HepG2 (cell line): ENCODE measurements around the gene ABHD4. TPM values are rescaled to one million over a fixed set of nuclear protein-coding genes. Genes with fewer than 3 reads are reported as not detected.

Source experiments
- ATAD3A ChIP-seq: sonication (generic); formaldehyde crosslinking; IDR thresholded peaks from 2 replicates; pipeline ENCODE4 v1.4.0; 2020; ENCODE audit warnings: missing genetic modification reagents
- ATF5 ChIP-seq: sonication (generic); formaldehyde crosslinking; IDR thresholded peaks from 2 replicates; pipeline ENCODE4 v1.4.0; 2020; ENCODE audit warnings: mild to moderate bottlenecking, low read depth, missing genetic modification reagents
- CREB1 ChIP-seq, 2 experiments: fragments of 450-650 bp in 1 of 2; IDR thresholded peaks; 2 replicates each; pipeline ENCODE4 v1.6.1; 2016 to 2017; ENCODE audit warnings: control low read depth in 1 of 2, mild to moderate bottlenecking in 1 of 2, missing compliant biosample characterization in 1 of 2, missing genetic modification characterization in 1 of 2
- GABPB1 ChIP-seq: IDR thresholded peaks from 2 replicates; pipeline ENCODE4 v1.6.1; 2016; ENCODE audit warnings: mild to moderate bottlenecking, missing genetic modification reagents, moderate library complexity, missing compliant biosample characterization
- GATA4 ChIP-seq: sonication (generic); IDR thresholded peaks from 2 replicates; pipeline ENCODE4 v1.6.1; 2016; ENCODE audit warnings: antibody characterized with exemption, low read depth, borderline replicate concordance
- MYNN ChIP-seq: sonication (generic); formaldehyde crosslinking; IDR thresholded peaks from 2 replicates; pipeline ENCODE4 v1.4.0; 2020; ENCODE audit warnings: mild to moderate bottlenecking, low read depth, missing genetic modification reagents
- NFKB2 ChIP-seq: sonication (generic); formaldehyde crosslinking; IDR thresholded peaks from 2 replicates; pipeline ENCODE4 v1.4.0; 2020; ENCODE audit warnings: missing genetic modification reagents, borderline replicate concordance
- NONO ChIP-seq, 2 experiments: fragments of 450-650 bp in 1 of 2; sonication (generic) in 1 of 2; formaldehyde crosslinking in 1 of 2; IDR thresholded peaks in 1 of 2; conservative IDR thresholded peaks in 1 of 2; 2 replicates each; pipeline versions ENCODE4 v1.6.1 to v1.8.0; 2017 to 2022; ENCODE audit warnings: mild to moderate bottlenecking in 1 of 2, missing genetic modification reagents in 1 of 2, moderate library complexity in 1 of 2
- PITX1 ChIP-seq: sonication (generic); formaldehyde crosslinking; IDR thresholded peaks from 2 replicates; pipeline ENCODE4 v1.5.1; 2020; ENCODE audit warnings: mild to moderate bottlenecking, missing genetic modification reagents
- SAP130 ChIP-seq: IDR thresholded peaks from 2 replicates; pipeline ENCODE4 v1.6.1; 2016; ENCODE audit warnings: low read depth
- SMAD1 ChIP-seq: sonication (generic); formaldehyde crosslinking; IDR thresholded peaks from 2 replicates; pipeline ENCODE4 v1.4.0; 2020; ENCODE audit warnings: missing genetic modification reagents, low read depth, mild to moderate bottlenecking, borderline replicate concordance
- TRAFD1 ChIP-seq: sonication (generic); formaldehyde crosslinking; IDR thresholded peaks from 2 replicates; pipeline ENCODE4 v1.5.1; 2020; ENCODE audit warnings: missing genetic modification reagents, mild to moderate bottlenecking, borderline replicate concordance
- ZBTB38 ChIP-seq: sonication (generic); formaldehyde crosslinking; IDR thresholded peaks from 2 replicates; pipeline ENCODE4 v1.5.1; 2020; ENCODE audit warnings: mild to moderate bottlenecking, missing genetic modification reagents
- ZNF362 ChIP-seq: sonication (generic); formaldehyde crosslinking; IDR thresholded peaks from 2 replicates; pipeline ENCODE4 v1.4.0; 2020; ENCODE audit warnings: missing genetic modification reagents, mild to moderate bottlenecking, borderline replicate concordance
- ZNF383 ChIP-seq: sonication (generic); formaldehyde crosslinking; IDR thresholded peaks from 2 replicates; pipeline ENCODE4 v1.4.0; 2020; ENCODE audit warnings: missing genetic modification reagents, mild to moderate bottlenecking, borderline replicate concordance
- ZNF644 ChIP-seq: IDR thresholded peaks from 2 replicates; pipeline ENCODE4 v1.6.1; 2016; ENCODE audit warnings: low read depth
- ZNF674 ChIP-seq: sonication (generic); formaldehyde crosslinking; IDR thresholded peaks from 2 replicates; pipeline ENCODE4 v1.5.0; 2020; ENCODE audit warnings: low read depth, mild to moderate bottlenecking, missing genetic modification reagents
- ZNF768 ChIP-seq: sonication (generic); formaldehyde crosslinking; IDR thresholded peaks from 2 replicates; pipeline ENCODE4 v1.4.0; 2020; ENCODE audit warnings: missing genetic modification reagents
- polyA plus RNA-seq, 8 experiments: library from polyadenylated mRNA; depleted of rRNA in 3 of 8; stranded (reverse) in 7 of 8; unstranded in 1 of 8; fragments of >200 nt; fragmentation: Illumina TruSeq in 4 of 8; extraction: Trizol in 4 of 8; gene quantifications; 2 replicates each; pipeline versions ENCODE4 v1.2.1 to v1.2.3, GENCODE V29; 2011 to 2016; ENCODE audit warnings: low read depth in 4 of 8, missing spikeins in 1 of 8, mixed read lengths in 1 of 8; ENCODE audit not compliant: insufficient read depth in 1 of 8
- total RNA-seq, 5 experiments: library from RNA; depleted of rRNA; stranded (reverse); fragments of >200 nt; fragmentation: Illumina TruSeq; extraction: Trizol; gene quantifications; 2 replicates each; pipeline ENCODE4 v1.2.3, GENCODE V29; 2016; ENCODE audit warnings: low read depth in 1 of 5
- TF ChIP-seq, protein P1 (sequence below): sonication (generic); formaldehyde crosslinking; IDR thresholded peaks from 2 replicates; pipeline ENCODE4 v1.4.0; 2020; ENCODE audit warnings: low read depth, mild to moderate bottlenecking, missing genetic modification reagents
- TF ChIP-seq, protein P2 (sequence below): sonication (generic); formaldehyde crosslinking; IDR thresholded peaks from 2 replicates; pipeline ENCODE4 v1.5.0; 2020; ENCODE audit warnings: missing genetic modification reagents

ABHD4 gene
- total and polyA plus RNA-seq, 2 of the 13 experiments (the other 11 are each of a cell fraction or from before 2014, with no cell fraction given), result 16.1 to 47.5 TPM

GRCh38 chr14:22556021-22556989 lies 41.8 kb upstream of the ABHD4 start (continued):
- TF ChIP-seq ZNF768 (peak; percentile 37; the same call in 1 of the 2 replicates), TRAFD1 (CRISPR knock-in tag) (peak; percentile 73; the same call in 1 of the 2 replicates), ZNF644 (CRISPR knock-in tag) (no peak), ZBTB38 (CRISPR knock-in tag) (0 out of 2 replicates have a peak, but pooled peaks have one; percentile 17), NFKB2 (peak; percentile 19; the same call in 1 of the 2 replicates), GABPB1 (CRISPR knock-in tag) (peak; percentile 35; the same call in 1 of the 2 replicates), SMAD1 (CRISPR knock-in tag) (0 out of 2 replicates have a peak, but pooled peaks have one; percentile 30), ZNF674 (CRISPR knock-in tag) (0 out of 2 replicates have a peak, but pooled peaks have one; percentile 10), SAP130 (CRISPR knock-in tag) (peak; percentile 26; the same call in 1 of the 2 replicates), NONO (IDR thresholded peaks at IDR 0.05) (no peak), NONO (CRISPR knock-in tag; conservative IDR thresholded peaks at IDR 0.05) (0 out of 2 replicates have a peak, but pooled peaks have one; percentile 27), ZNF362 (CRISPR knock-in tag) (0 out of 2 replicates have a peak, but pooled peaks have one; percentile 21), GATA4 (peak; percentile 36; the same call in 1 of the 2 replicates), ZNF383 (CRISPR knock-in tag) (peak; percentile 86; the same call in 1 of the 2 replicates), CREB1 (IDR thresholded peaks at IDR 0.05) (peak; percentile 98), CREB1 (CRISPR knock-in tag; IDR thresholded peaks at IDR 0.05) (no peak), PITX1 (CRISPR knock-in tag) (peak; percentile 13; the same call in 1 of the 2 replicates), ATAD3A (CRISPR knock-in tag) (peak; percentile 53; the same call in 1 of the 2 replicates), ATF5 (CRISPR knock-in tag) (no peak), MYNN (CRISPR knock-in tag) (no peak)
- TF ChIP-seq, protein P1, sequence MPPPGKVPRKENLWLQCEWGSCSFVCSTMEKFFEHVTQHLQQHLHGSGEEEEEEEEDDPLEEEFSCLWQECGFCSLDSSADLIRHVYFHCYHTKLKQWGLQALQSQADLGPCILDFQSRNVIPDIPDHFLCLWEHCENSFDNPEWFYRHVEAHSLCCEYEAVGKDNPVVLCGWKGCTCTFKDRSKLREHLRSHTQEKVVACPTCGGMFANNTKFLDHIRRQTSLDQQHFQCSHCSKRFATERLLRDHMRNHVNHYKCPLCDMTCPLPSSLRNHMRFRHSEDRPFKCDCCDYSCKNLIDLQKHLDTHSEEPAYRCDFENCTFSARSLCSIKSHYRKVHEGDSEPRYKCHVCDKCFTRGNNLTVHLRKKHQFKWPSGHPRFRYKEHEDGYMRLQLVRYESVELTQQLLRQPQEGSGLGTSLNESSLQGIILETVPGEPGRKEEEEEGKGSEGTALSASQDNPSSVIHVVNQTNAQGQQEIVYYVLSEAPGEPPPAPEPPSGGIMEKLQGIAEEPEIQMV (CRISPR knock-in tag), result 0 out of 2 replicates have a peak, but pooled peaks have one; percentile 17
- TF ChIP-seq, protein P2, sequence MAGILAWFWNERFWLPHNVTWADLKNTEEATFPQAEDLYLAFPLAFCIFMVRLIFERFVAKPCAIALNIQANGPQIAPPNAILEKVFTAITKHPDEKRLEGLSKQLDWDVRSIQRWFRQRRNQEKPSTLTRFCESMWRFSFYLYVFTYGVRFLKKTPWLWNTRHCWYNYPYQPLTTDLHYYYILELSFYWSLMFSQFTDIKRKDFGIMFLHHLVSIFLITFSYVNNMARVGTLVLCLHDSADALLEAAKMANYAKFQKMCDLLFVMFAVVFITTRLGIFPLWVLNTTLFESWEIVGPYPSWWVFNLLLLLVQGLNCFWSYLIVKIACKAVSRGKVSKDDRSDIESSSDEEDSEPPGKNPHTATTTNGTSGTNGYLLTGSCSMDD (CRISPR knock-in tag), result peak; percentile 86; the same call in 1 of the 2 replicates
